LNCaP clone FGC (cell line): ENCODE results near the gene ARMC9.
"Not testable (repeated sequence)": the region's sequence is repeated elsewhere in the genome, so short reads cannot be mapped to it uniquely, and the experiment has no call there.

Experiments used
- DNase-seq: peaks from one replicate; pipeline ENCODE4 v3.0.0-alpha.2; 2011; ENCODE audit warnings: low read depth
- H3K4me3 ChIP-seq: 2 replicates; pipeline ENCODE4 v1.5.1; 2011; ENCODE audit warnings: mild to moderate bottlenecking, low read depth, low read length, control low read depth
- CTCF ChIP-seq: IDR thresholded peaks from 2 replicates; pipeline ENCODE4 v1.5.1; 2012; ENCODE audit warnings: mild to moderate bottlenecking; ENCODE audit not compliant: control insufficient read depth, insufficient read depth; ENCODE audit errors: extremely low read depth

Gene ARMC9

GRCh38 chr2:231397928-231398294, 199.5 kb downstream of the ARMC9 start:
- TF ChIP-seq CTCF: no peak
- DNase-seq: no peak
- no peak overlapping the region for H3K4me3 ChIP-seq

GRCh38 chr2:231398585-231398984, 200.2 kb downstream of the ARMC9 start:
- no peak for TF ChIP-seq CTCF
- H3K4me3 ChIP-seq: no peak overlapping the region
- no peak for DNase-seq

DNA sequence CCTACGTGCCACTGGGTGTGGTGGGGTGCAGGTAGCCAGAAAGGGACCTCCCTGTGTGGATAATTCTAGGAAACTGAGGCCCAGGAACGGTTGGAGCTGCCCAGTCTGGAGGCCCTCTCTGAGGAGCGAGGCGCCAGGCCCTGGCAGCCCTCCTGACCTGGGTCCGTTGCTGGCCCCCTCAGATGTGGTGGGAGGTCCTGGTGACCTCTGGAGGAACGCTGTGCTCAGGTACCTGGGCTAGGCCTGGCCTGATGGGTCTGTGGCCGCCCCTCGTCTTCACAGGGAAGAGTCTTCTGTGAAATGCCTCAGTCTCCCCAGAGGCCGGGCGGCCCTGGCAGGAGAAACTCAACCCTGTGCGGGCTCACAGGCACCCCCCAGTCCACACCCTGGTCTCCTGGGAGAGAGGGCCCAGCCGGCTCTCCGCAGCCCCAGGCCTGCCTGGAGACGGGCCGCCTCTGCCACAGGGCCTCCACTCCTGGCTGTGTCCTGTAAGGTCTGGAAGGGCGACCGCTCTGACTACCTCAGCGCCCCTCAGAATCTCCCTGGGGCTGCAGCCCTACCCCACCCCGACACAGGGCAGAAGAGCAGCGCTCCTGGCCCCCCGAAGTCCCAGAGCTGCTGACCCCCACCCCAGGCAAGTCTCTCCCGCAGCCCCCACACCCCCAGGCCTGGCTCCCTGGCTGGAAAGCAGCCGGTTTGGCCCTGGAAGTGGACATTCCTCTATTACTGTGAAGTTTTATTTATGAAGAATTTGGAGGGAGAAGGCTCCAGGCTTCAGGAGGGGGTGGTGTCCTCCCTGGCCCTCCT, 200.8 kb downstream of the ARMC9 start:
- no peak for TF ChIP-seq CTCF
- H3K4me3 ChIP-seq: no peak overlapping the region
- no peak for DNase-seq

DNA sequence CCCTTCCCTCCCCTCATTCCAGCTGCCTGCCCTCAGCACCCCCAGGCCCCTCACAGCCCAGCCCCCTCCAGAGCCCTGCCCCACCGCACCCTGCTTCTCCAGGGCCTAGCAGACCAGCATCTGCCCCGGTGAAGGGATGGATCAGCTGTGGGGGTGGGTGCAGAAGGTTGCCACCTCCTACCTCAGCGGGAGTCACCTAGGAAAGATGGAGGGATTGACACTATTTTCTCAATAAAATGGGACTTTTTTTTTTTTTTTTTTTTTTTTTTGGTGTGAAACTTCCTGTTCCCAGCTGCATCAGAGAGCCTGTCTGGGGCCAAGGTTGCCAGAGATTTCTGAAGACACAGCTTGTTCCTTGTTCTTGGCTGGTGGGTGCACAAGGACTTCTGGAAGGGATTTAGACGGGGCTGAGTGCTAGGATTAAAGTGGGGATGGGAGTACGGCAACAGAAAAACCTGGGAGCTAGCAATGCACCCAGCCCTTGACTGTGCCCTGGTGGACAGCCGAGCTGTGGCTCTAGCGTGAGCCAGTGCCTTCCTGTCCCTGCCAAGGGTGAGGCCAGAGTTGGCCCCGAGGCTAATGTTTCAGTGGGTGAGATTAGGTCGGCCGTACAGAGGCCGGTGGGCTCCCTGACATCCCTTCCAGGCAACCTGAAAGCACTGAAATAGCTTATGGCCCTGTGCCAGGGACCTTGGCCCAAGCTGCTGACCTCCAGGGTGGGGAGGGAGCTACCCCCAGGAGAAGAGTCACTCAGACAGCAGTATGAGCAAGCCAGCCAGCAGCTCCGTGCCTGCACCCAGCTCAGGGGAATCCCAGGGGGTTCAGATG, 201.6 kb downstream of the ARMC9 start:
- peak; percentile 8; the same call in 1 of the 2 replicates for TF ChIP-seq CTCF
- H3K4me3 ChIP-seq: no peak overlapping the region
- DNase-seq: no peak

DNA sequence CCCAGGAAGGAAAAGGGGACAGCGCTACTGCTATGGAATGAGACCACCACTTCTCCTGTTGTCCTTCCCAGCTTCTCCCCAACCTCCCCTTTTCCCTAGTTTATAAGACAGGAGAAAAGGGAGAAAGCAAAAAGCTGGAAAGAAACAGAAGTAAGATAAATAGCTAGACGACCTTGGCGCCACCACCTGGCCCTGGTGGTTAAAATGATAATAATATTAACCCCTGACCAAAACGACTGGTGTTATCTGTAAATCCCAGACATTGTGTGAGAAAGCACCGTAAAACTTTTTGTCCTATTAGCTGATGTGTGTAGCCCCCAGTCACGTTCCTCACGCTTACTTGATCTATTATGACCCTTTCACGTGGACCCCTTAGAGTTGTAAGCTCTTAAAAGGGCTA, 202.2 kb downstream of the ARMC9 start:
- DNase-seq, H3K4me3 ChIP-seq: not testable (repeated sequence)
- TF ChIP-seq CTCF: 0 out of 2 replicates have a peak, but pooled peaks have one; percentile 15

GRCh38 chr2:231401101-231401500, 202.7 kb downstream of the ARMC9 start:
- H3K4me3 ChIP-seq, DNase-seq: not testable (repeated sequence)

GRCh38 chr2:231403421-231404182, 205.2 kb downstream of the ARMC9 start:
- H3K4me3 ChIP-seq, DNase-seq: not testable (repeated sequence)

- H3K4me3 ChIP-seq, DNase-seq: not testable (repeated sequence)
Observed at GRCh38 chr2:231404183-231404578, 205.8 kb downstream of the ARMC9 start.
